GM11168 (cell line): ENCODE data around the gene TOMM34.

Experiments
- in situ Hi-C: fragments of 300-500 bp; cut with MboI; formaldehyde crosslinking; loops from one replicate; pipeline ENCODE4 v1.12.0; 2022; ENCODE audit warnings: low sequenced_read_pairs; ENCODE audit not compliant: unreplicated experiment

Gene TOMM34

GRCh38 chr20:44900231-44900854 lies 59.9 kb downstream of the TOMM34 start:
- in situ Hi-C loops = no loop called here

GRCh38 chr20:44897133-44897532 lies 63.1 kb downstream of the TOMM34 start:
- in situ Hi-C loops = no loop called here

- in situ Hi-C loops = no loop called here
Measured at GRCh38 chr20:44896583-44896982, 63.6 kb downstream of the TOMM34 start.

DNA sequence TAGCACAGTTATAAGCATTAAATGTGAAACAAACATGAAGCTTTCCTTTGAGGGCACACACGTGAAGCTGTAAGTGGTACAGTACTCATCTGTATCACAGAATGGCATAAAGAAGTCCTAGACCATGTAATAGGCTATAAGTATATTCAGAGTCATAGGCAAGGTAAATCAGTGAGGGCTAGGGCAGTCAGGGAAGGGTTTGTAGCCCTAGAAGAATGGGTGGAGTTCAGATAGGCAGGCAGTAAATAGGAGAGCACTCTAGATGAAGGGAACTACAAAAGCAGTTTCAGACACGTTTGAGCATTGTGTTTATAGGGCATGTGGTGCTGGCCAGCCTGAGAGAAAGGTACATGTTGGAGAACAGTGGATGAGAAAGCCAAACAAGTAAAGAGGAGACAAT lies 65.2 kb downstream of the TOMM34 start:
- in situ Hi-C loops = no loop called here
